ENCODE measurements around the gene COX20.
"Not testable (repeated sequence)": the region's sequence is repeated elsewhere in the genome, so short reads cannot be mapped to it uniquely, and the experiment has no call there.

COX20 gene, protein sequence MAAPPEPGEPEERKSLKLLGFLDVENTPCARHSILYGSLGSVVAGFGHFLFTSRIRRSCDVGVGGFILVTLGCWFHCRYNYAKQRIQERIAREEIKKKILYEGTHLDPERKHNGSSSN

DNA sequence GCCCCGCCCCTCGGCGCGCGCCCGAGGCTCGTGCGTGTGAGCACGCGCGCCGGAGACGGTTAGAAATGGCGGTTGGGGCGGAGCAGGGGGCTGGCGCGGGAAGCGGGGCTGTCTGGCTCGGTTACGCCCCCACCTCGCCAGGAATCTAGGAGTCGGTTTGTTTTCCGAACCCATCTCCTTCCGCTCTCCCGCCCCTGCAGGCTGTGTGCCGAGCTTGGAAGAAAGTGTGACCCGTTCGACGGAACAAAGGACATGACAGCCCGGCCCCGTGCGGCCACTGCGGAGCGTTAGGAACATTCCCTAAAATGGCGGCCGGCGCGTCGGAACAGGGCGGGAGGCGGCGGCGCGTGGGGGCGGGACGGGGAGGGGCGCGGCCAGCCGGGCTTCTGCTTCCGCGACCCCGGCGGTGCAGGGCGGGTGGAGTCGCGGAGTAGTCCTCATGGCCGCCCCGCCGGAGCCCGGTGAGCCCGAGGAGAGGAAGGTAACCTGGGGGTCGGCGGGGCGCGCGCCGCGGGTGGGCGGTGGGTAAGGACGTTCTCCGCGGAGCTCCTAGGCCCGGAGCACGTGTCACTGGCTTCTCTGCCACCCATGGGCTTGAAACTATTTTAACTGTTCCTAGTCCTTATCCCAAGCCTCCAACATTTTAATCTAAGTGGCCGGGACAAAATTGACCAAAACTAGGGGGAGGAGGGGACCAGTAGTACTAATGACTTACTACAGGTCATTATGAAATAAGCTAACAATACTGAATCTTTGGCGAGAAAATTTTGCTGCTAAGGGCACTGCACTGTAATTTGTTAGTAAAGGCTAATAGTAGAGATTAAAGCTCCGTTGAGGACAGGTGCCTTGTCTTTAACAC lies at the start of gene COX20:
Gene COX20, plus strand, starts transcription at position 383 of the 859 bp plus-strand sequence. Its CDS starts 57 bp downstream, at position 440.
- DNase-seq, result peak; percentile 87 to 93

DNA sequence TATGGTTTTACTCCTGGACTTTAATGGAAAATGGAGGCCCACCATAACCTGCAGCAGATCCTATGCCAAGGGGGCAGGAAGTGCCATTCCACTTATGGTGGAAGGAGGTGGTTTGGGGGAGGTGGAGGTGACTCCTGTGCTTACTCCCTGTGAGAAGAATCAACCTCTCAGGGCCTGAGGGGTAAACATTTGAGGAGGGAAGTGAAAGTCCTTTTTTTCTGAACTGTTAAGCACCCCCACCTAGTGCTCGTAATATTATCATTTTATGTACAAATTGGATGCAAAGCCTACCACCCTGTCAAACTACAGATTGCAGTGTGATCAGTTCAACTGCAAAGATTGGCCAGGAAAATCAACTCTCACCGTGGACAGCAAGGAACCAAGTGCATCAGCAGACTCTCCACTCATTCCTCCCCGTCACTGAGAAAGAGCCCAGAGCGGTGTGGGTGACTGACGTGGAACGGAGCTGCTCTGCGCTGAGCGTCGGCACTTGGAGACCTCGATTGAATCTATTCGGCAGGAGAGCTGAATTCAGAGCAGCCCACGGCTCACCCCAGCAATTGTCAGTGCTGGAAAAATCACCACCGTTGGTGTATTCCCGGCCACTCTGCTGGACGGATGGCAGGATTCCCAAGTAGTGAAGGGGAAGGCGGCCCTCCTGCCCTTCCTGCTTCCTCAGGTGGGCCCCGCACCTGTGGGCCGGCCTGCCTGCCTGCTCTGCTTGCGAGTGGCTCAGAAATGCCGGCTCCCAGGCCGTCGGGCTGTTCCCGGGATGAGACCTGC lies 46.8 kb upstream of the COX20 start:
- DNase-seq, result no peak

DNA sequence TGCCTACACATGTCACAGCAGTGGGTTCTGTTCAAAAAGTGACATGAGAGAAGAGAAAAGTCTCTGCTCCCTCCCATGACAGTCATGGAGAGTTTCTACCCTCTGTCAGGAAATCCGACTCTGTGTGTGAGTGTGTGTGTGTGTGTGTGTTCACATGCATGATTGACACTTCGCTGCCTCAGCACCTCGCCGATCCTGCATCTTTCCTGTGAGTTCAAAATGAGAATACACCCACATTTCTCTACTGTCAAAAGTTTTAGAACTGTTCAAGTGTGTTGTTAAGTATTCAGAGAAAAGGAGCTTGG lies 46.2 kb upstream of the COX20 start:
- no peak for DNase-seq

DNA sequence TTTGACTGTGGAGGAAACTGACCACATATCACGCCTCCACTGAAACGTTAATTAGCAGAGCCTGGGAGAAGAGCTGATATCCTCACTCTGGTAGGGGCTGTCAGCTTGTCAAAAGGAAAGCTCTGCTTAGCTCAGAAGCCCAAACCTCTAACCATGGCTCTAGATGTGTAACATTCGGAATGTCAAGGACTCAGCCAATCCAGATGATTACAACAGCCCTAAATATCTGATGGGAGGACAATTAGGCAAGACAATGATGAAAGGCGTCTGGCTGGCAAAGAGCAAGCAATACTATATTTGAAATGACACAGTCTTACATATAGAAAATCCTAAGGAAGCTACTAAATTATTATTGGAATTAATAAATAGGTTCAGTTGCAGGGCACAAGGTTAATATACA lies 45.7 kb upstream of the COX20 start:
- DNase-seq, result no peak

DNA sequence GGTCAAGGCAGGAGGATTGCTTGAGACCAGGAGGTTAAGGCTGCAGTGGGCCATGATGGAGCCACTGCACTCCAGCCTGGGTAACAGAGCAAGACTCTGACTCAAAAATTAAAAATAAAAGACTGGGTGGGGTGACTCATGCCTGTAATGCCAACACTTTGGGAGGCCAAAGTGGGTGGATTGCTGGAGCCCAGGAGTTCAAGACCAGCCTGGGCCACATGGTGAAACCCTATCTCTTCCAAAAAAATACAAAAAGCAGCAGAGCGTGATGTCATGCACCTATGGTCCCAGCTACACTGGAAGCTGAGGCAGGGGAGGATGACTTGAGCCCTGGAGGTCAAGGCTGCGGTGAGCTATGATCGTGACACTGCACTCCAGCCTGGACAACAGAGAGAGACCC lies 44.4 kb upstream of the COX20 start:
- DNase-seq, result no peak

DNA sequence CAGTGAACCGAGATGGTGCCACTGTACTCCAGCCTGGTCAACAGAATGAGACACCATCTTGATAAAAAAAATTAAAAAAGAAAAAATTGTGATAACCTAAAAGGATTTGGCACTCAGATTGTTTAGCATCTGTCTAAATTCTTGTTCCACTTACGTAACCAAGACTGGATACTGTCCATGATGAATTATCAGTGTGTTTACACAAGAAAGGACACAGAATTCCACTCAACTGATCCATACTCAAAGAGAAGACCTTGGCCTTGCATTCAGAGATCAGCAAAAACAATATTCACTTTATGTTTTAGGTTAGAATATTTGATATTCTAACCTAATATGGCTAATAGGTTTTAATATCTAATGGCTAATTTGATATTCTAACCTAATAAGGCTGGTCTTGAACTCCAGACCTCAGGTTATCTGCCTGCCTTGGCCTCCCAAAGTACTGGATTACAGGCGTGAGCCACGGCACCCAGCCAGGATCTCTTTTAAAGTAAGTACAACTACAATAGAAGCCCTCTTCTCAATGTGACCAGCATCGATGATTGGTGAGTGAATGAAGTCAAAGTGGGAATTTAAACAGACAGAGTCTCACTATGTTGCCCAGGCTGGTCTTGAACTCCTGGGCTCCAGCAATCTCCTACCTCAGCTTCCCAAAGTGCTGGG lies 43.1 kb upstream of the COX20 start:
- DNase-seq, result no peak

DNA sequence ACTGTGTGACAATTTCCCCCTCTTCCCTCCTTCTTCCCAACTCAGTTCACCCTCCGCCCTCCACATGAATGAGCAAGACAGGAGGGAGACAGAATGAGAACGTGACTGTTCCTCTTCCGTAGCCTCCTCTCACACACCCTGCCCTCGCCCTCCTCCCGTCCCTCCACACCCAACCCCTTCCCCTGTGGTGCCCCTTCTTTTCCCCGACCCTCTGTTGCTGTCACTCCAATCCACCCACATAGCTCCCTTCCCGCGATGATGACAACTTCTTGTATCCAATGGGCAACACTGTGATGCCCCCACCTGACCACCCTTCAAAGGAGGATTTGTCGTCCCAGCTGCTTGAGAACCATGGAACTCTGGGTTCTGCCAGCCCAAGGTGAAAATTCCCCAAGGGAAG lies 41.4 kb upstream of the COX20 start:
- no peak for DNase-seq

DNA sequence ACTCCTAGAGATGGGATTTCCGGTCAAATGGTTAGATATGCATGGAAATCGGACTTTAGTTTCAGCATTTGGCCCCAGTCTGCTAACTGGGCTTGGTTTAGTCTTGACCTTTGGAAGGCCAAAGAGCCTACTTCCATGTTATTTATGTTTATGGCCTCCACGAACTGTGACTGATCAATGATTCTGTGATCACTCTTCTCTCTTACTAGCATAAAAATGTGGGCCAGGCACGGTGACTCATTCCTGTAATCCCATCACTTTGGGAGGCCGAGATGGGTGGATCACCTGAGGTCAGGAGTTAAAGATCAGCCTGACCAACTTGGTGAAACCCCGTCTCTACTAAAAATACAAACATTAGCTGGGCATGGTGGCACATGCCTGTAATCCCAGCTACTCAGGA lies 40.9 kb upstream of the COX20 start:
- DNase-seq, result not testable (repeated sequence)

DNA sequence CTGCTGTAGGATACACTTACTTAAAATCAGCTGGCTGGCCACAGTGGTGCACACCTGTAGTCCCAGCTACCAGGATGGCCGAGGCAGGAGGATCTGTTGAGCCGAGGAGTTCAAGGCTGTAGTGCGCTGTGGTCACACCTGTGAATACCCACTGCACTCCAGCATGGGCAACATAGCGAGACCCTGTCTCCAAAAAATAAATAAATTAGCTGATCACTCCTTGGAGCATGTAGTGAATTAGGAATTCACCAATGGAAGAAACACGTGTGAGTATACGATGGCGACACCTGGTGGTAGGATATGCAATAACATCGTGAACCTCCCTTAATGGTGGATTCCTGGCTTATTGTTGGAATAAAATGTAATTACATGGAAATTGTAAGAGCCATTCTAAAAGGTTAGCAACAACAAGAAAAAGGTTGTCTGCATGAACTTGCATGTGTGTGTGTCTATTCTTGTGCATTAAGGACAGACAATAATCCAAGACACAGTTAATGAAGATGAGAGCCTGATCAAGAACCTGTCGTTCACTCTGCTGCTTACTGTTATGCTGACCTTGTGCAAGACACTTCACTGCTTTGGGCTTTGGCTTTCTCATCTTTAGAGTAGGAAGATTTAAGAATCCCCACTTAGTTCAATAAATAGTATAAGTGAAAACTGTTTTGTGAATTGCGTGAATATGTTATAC lies 38.6 kb upstream of the COX20 start:
- DNase-seq, result peak; percentile 24 to 47

DNA sequence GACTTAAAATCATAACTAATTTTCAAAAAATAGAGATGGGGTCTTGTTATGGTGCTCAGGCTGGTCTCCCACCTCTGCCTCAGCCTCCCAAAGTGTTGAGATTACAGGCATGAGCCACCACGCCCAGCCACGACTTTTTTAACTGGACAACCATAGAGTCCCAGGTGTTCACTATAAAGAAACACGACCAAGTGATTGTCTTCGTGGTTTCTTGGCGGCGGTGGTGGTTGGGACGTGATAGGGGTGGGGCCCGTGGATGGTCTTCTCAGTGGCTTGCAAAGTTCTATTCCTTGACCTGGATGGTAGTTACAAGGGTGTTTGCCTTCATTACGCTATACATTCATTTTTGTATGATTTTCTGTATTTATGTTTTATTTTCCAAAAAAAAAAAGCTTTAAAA lies 34.6 kb upstream of the COX20 start:
- no peak for DNase-seq

DNA sequence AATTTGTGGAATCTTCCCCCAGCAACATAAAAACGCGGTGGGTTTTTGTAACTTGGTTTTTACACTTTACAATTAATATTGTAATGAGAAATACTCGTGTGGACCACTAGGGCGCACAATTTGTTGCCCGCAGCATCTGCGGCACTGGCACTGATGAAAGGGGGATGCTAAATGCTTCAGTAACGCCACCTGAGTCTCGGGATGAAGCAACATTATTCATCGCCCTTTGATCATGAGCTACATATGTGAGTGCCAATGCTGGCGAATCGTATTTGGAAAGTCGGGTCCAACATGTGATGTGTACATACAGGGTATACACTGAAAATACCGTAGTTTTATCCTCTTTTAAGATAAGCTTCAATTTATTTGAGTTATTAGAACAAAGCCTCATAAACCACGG lies 34.2 kb upstream of the COX20 start:
- DNase-seq, result peak in 1 of 2 donors; percentile 17

DNA sequence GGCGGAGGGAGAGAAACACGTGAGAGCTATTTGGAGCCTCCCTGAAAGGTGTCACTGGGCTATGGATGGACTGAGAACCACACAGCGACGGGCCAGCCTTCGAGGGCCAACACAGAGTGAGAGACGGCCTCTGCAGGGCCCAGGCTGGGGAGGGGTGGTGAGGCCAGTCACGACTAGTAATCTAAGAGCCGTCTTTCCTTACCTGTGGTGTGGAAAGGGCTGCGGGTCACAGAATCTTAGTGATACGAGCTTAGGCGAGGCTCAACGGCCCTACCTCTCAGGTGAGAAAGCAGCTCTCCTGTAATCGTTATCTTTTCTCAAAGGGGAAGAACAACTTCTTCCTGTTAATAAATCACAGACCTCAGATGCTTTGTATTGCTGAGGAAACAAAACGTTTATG lies 33.4 kb upstream of the COX20 start:
- DNase-seq, result no peak

DNA sequence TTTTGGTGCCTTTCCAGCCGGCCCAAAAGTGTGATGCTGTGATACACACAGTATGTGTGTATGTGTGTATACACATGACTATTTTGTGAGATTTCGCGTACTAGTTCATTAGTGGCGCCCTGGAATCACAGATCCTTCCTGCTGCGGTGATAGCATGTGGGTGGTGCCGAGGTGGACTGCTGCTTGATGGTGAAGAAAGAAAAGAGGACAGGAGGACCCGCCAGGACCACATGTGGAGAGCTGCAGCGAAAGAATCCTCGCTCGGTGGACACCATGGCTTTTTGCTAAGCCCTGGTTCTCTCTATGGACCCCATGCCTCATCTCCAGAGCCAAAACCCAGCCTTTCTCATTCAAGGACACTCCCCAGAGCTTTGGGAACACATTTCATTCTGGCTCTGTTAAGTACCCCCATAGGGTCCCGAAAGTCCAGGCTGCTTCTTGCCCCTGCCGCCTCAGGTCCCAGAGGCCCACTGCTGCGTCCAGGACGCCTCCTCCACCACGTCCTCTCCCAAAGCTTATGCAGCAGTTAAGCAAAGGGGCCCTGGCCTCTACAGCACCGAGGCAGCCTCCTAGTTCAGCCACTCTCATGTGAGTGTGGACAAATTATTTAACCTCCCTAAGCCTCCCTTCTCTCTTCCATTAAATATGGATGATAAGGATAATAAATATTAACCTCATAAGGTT lies 32.8 kb upstream of the COX20 start:
- DNase-seq, result no peak

DNA sequence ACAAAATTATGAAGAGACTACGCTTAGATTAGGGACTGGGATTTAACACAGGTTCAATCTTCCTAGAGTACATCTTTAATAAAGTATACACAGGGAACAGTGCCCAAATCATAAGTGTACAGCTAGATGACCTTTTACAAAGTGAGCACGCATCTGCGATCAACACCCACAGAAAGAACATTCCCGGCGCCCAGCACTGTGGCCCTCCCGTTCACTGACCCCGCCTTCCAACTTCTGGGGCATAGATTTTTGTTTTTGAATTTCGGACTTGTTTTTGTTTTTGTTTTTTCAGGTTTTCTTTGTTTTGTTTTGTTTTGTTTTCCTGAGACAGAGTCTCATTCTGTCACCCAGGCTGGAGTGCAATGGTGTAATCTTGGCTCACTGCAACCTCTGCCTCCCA lies 30.6 kb upstream of the COX20 start:
- DNase-seq, result no peak

DNA sequence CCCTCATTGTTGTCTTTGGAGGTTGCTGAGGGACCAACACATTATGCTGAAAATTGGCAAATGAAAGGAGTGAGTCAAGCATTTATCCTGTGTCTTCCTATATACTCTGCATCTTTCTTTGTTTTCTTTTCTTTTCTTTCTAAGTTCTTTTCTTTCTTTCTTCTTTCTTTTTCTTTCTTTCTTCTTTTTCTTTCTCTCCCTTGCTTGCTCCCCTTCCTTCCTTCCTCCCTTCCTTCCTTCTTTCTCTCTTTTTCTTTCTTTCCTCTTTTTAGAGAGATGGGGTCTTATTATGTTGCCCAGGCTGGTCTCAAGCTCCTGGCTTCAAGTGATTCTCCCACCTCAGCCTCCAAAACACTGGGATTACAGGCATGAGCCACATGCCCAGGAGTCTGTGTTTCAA lies 28.3 kb upstream of the COX20 start:
- no peak for DNase-seq

DNA sequence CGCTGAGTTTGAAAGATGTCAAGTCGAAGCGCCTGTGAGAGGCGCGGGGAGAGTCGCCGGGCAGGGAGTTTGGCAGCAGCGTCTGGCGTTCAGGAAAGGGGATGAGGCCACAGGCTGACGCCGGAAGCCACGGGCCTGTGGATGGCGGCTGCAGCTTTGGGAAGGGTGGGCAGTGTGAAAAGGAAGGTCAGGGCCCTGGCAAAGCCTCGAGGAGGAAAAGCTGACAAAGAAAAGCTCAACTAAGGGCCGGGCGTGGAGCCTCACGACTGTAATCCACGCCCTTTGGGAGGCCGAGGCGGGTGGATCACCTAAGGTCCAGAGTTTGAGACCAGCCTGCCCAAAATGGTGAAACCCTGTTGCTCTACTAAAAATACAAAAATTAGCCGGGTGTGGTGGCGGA lies 25.2 kb upstream of the COX20 start:
- no peak for DNase-seq

DNA sequence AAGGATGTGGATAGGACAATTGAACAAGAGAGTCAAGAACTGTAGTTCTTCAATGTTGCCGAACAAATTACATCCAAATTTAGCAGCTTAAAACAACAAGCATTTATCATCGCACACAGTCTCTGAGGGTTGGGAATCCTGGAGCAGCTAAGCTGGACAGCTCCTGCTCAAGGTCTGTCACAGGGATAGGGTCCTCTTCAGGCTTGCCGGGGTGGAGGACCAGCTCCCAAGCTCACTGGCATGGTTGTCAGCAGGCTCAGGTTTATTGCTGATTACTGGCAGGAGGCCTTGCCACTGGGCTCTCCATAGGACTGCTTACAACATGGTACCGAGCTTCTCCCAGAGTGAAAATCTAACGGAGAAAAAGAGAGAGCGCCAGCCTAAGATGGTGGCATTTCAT lies 22.1 kb upstream of the COX20 start:
- no peak for DNase-seq

DNA sequence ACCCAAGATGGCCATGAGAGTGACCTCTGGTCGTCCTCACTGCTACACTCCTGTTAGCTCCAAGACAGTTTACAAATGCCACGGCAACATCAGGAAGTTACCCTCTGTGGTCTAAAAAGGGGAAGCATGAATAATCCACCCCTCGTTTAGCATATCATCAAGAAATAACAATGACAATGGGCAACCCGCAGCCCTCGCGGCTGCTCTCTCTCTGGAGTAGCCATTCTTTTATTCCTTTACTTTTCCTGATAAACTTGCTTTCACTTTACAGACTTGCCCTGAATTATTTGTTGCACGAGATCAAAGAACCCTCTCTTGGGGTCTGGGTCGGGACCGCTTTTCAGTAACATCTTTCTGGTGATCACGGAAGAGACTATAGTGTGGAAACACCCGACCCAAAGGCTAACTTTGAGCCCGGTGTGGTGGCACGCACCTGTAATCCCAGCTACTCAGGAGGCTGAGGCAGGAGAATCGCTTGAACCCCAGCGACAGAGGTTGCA lies 19.8 kb upstream of the COX20 start:
- no peak for DNase-seq

DNA sequence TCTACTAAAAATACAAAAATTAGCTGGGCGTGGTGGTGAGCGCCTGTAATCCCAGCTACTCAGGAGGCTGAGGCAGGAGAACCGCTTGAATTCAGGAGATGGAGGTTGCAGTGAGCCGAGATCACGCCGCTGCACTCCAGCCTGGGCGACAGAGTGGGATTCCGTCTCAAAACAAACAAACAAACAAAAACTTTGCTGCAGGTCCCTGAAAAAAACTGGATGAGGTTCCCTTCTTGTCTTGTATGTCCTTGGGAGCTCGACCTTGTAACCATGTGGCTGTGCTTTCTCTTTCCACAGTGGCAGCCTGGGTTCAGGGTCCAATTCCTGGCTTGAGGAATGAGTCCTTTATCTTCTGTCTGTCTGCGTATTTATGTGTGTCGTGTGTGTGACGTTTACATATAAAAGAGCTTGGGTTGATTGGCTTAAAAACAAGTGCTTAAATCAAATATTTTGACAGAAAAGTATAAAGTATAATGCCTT lies 18.0 kb upstream of the COX20 start:
- DNase-seq, result no peak

DNA sequence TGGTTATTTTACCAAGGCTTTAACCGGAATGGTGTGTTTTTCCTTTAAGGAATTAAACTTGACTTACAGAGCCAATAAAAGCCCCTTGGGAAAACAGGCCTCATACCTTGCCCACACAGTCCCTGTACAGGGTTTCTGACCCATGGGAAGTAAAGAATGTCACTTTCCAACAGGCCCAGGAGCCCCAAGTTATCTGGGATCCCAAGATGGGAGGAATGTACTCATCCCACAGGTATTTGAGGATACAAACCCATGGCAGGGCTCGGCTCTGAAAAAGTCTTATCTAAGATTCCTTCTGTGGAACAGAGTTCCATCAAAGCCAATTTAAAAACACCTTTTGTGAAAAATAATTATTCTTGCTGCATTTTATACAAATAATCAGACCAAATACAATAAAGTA lies 15.3 kb upstream of the COX20 start:
- no peak for DNase-seq

DNA sequence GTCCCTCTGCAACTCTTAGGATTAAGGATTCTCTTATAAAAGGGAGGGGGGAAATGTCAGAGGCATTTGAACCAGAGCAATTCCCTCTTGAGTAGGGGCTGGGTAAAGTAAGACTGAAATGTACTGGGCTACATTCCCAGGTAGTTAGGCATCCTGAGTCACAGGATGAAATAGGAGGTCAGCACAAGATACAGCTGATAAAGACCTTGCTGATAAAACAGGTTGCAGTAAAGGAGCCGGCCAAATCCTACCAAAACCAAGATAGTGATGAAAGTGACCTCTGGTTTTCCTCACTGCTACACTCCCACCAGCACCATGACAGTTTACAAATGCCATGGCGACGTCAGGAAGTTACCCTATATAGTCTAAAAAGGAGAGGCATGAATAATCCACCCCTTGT lies 14.3 kb upstream of the COX20 start:
- no peak for DNase-seq

DNA sequence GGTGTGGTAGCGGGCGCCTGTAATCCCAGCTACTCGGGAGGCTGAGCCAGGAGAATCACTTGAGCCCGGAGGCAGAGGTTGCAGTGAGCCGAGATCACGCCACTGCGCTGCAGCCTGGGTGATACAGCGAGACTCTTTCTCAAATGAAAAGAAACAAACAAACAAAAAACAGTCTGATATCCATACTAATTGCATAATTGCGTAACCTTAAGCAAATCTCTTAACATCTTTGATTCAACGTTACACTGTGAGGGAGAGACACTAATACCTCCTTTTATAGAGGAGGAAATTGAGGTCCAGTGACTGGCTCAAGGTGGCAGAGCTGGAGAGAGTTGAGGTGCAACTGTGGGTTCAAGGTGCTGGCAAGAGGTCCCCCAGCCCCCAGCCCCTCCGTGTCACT lies 12.6 kb upstream of the COX20 start:
- DNase-seq, result no peak

All from hippocampal formation (tissue), 2 donors.